HEK293T (cell line): ENCODE results near the gene TENM3.

Source experiments
- CTBP1 ChIP-seq: fragments of 450-650 bp; IDR thresholded peaks from 2 replicates; pipeline ENCODE4 v1.6.1; 2016; ENCODE audit warnings: borderline replicate concordance
- FOXK2 ChIP-seq: fragments of 450-650 bp; IDR thresholded peaks from 2 replicates; pipeline ENCODE4 v1.6.1; 2016; ENCODE audit warnings: mild to moderate bottlenecking
- FOXM1 ChIP-seq: fragments of 450-650 bp; IDR thresholded peaks from 2 replicates; pipeline ENCODE4 v1.6.1; 2017; ENCODE audit warnings: mild to moderate bottlenecking, borderline replicate concordance
- L3MBTL2 ChIP-seq: fragments of 450-650 bp; conservative IDR thresholded peaks from 2 replicates; pipeline ENCODE4 v1.6.1; 2016; ENCODE audit warnings: mild to moderate bottlenecking
- TARDBP ChIP-seq: fragments of 450-650 bp; IDR thresholded peaks from 2 replicates; pipeline ENCODE4 v1.6.1; 2016
- TF ChIP-seq, protein P1 (sequence below): fragments of 450-650 bp; IDR thresholded peaks from 2 replicates; pipeline ENCODE4 v1.6.1; 2016

DNA sequence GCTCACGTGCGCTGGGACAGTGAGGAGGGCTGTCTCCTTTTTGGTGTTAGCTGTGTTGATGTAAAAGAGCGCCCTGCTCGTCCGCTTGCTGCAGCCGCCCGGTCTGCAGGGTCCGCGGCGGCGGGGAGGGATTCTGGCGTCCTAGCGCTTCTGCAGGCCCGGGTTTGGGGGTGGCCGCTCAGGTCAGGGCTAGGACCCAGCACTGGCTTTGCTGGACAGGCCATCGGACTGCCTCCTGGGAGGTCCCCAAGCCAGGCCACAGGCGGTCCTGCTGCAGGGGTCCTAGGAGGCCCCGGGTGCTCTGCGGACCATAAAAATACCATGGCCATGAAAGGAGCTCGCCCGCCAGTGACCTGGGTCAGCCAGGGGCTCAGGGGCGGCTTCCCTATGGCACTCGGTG, 365.3 kb downstream of the TENM3 start:
- no peak for TF ChIP-seq TARDBP
- TF ChIP-seq FOXM1 = no peak
- TF ChIP-seq, protein P1, sequence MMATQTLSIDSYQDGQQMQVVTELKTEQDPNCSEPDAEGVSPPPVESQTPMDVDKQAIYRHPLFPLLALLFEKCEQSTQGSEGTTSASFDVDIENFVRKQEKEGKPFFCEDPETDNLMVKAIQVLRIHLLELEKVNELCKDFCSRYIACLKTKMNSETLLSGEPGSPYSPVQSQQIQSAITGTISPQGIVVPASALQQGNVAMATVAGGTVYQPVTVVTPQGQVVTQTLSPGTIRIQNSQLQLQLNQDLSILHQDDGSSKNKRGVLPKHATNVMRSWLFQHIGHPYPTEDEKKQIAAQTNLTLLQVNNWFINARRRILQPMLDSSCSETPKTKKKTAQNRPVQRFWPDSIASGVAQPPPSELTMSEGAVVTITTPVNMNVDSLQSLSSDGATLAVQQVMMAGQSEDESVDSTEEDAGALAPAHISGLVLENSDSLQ = no peak
- TF ChIP-seq CTBP1 = no peak
- no peak for TF ChIP-seq L3MBTL2
- no peak for TF ChIP-seq FOXK2
